Measurements from ENCODE around the gene FITM2. TPM values are rescaled to one million over a fixed set of nuclear protein-coding genes. Genes with fewer than 3 reads are reported as not detected.
"Not testable (repeated sequence)": the region's sequence is repeated elsewhere in the genome, so short reads cannot be mapped to it uniquely, and the experiment has no call there.

The FITM2 gene
- total and polyA plus RNA-seq, 9 donors: 6.2 to 7.1 (median 6.7) TPM

- Histone ChIP-seq H3K27me3 (ENCODE audit: control insufficient read depth, insufficient read depth, low read length) (peaks cover 10% of the 10 kb centered on the region), H3K27ac (ENCODE audit: low read length) (no peak overlapping the region), H3K9me3 (replicated peaks; ENCODE audit: control insufficient read depth, low read depth, low read length) (no peaks in the 10 kb centered on the region), H3K36me3 (ENCODE audit: control insufficient read depth, insufficient read depth, low read length) (no peaks in the 10 kb centered on the region), H3K4me1 (ENCODE audit: control insufficient read depth, insufficient read depth, low read length) (no peaks in the 10 kb centered on the region), H3K4me3 (ENCODE audit: low read length) (no peak overlapping the region)
- DNase-seq: no peak
- WGBS (ENCODE audit: insufficient coverage): 100% methylated on average over 1 of the region's 2 CpGs
These were observed 24.7 kb upstream of the FITM2 start for GRCh38 chr20:44335675-44336074.

- 55% methylated on average over 3 of the region's 4 CpGs for WGBS (ENCODE audit: insufficient coverage)
- no peak overlapping the region for H3K27ac ChIP-seq (ENCODE audit: low read length)
These were observed 23.7 kb upstream of the FITM2 start for GRCh38 chr20:44334709-44335108.

DNA sequence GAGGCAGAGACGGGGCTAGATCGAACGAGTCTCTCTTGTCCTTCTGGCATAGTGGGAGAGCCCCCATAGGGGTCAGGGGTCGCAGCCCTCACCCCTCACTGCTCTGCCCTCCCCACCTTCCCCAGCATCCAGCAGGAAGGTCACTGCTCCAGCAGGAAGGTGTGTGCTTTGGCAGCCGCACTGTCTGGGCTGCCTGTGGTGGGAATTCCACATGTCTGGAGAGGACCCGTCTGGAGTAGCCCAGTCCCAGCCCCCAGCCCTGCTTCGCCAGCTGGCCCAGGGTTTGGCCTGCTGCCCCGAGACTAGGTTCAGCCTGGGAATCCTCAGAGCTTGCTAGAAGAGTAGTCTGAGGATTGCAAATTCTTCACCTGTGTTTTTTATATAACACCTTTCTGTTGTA, 23.3 kb upstream of the FITM2 start:
- Histone ChIP-seq H3K9me3 (replicated peaks; ENCODE audit: control insufficient read depth, low read depth, low read length) (no peaks in the 10 kb centered on the region), H3K36me3 (ENCODE audit: control insufficient read depth, insufficient read depth, low read length) (no peaks in the 10 kb centered on the region), H3K27ac (ENCODE audit: low read length) (no peak overlapping the region), H3K27me3 (ENCODE audit: control insufficient read depth, insufficient read depth, low read length) (peaks cover 10% of the 10 kb centered on the region), H3K4me1 (ENCODE audit: control insufficient read depth, insufficient read depth, low read length) (no peaks in the 10 kb centered on the region), H3K4me3 (ENCODE audit: low read length) (no peak overlapping the region)
- WGBS (ENCODE audit: insufficient coverage): 15% methylated on average over 5 of the region's 8 CpGs
- no peak for DNase-seq

More at GRCh38 chr20:44334709-44335108, 23.7 kb upstream of the FITM2 start:
- H3K4me1 ChIP-seq (ENCODE audit: control insufficient read depth, insufficient read depth, low read length): no peaks in the 10 kb centered on the region
- no peaks in the 10 kb centered on the region for H3K9me3 ChIP-seq (replicated peaks; ENCODE audit: control insufficient read depth, low read depth, low read length)
- H3K27me3 ChIP-seq (ENCODE audit: control insufficient read depth, insufficient read depth, low read length): peaks cover 10% of the 10 kb centered on the region
- H3K4me3 ChIP-seq (ENCODE audit: low read length): no peak overlapping the region
- H3K36me3 ChIP-seq (ENCODE audit: control insufficient read depth, insufficient read depth, low read length): no peaks in the 10 kb centered on the region
- no peak for DNase-seq

DNA sequence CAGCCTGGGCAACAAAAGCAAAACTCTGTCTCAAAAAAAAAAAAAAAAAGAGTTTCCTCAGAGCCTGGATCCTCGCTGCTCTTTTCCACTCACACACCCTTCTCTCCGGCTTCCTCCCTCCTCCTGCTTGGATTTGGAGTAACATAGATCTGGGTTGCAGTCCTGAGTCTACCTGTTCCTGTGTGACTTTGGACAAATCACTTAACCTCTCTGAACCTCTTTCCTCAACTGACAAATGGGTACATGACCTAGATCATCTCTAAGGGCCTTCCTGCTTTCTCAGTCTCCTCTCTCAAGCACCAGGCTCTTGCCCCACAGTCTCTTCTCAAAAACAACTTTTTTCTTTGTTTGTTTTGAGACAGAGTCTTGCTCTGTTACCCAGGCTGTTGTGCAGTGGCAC, 20.2 kb upstream of the FITM2 start:
- no peaks in the 10 kb centered on the region for H3K36me3 ChIP-seq (ENCODE audit: control insufficient read depth, insufficient read depth, low read length)
- peaks cover 5% of the 10 kb centered on the region for H3K27me3 ChIP-seq (ENCODE audit: control insufficient read depth, insufficient read depth, low read length)
- H3K27ac ChIP-seq (ENCODE audit: low read length): no peak overlapping the region
- no peak overlapping the region for H3K4me3 ChIP-seq (ENCODE audit: low read length)
- DNase-seq: no peak
- WGBS (ENCODE audit: insufficient coverage): no CpG with 5 or more reads among the region's 2 CpGs
- no peaks in the 10 kb centered on the region for H3K9me3 ChIP-seq (replicated peaks; ENCODE audit: control insufficient read depth, low read depth, low read length)
- H3K4me1 ChIP-seq (ENCODE audit: control insufficient read depth, insufficient read depth, low read length): peaks cover 8% of the 10 kb centered on the region

DNA sequence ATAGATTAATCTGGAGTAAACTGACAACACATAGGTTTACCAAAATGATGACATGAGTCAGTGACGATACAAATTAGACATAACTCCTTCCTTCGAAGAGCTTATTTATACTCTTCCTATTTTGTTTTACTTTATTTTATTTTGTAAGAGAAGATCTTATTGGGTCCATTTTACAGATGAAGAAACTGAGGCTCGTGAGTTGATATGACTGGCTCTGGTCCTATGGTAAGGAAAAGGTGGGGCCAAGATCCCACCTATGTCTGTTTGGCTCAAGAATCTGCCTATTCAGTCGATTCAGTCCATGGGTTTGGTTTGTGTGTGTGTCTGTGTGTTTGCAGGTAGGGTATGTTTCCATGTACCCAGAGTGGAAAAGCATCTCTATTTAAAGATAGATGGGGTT, 17.4 kb upstream of the FITM2 start:
- Histone ChIP-seq H3K27me3 (ENCODE audit: control insufficient read depth, insufficient read depth, low read length) (no peaks in the 10 kb centered on the region), H3K27ac (ENCODE audit: low read length) (no peak overlapping the region), H3K36me3 (ENCODE audit: control insufficient read depth, insufficient read depth, low read length) (no peaks in the 10 kb centered on the region), H3K4me3 (ENCODE audit: low read length) (no peak overlapping the region), H3K9me3 (replicated peaks; ENCODE audit: control insufficient read depth, low read depth, low read length) (no peaks in the 10 kb centered on the region), H3K4me1 (ENCODE audit: control insufficient read depth, insufficient read depth, low read length) (peaks cover 8% of the 10 kb centered on the region)
- 100% methylated on average over 1 of the region's 4 CpGs for WGBS (ENCODE audit: insufficient coverage)
- no peak for DNase-seq

DNA sequence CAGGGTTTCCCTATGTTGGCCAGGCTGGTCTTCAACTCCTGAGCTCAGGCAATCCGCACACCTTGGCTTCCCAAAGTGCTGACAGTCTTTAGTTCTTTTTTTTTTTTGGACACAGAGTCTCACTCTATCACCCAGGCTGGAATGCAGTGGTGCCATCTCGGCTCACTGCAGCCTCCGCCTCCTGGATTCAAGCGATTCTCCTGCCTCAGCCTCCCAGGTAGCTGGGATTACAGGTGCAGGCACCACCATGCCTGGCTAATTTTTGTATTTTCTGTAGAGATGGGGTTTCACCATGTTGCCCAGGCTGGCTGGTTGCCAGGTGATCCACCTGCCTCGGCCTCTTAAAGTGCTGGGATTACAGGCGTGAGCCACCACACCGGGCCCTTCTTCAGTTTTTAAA, 16.7 kb upstream of the FITM2 start:
- H3K36me3 ChIP-seq (ENCODE audit: control insufficient read depth, insufficient read depth, low read length); H3K27me3 ChIP-seq (ENCODE audit: control insufficient read depth, insufficient read depth, low read length); H3K27ac ChIP-seq (ENCODE audit: low read length); DNase-seq; H3K4me1 ChIP-seq (ENCODE audit: control insufficient read depth, insufficient read depth, low read length); H3K9me3 ChIP-seq (replicated peaks; ENCODE audit: control insufficient read depth, low read depth, low read length); H3K4me3 ChIP-seq (ENCODE audit: low read length): not testable (repeated sequence)
- WGBS (ENCODE audit: insufficient coverage): 83% methylated on average over 7 of the region's 7 CpGs

DNA sequence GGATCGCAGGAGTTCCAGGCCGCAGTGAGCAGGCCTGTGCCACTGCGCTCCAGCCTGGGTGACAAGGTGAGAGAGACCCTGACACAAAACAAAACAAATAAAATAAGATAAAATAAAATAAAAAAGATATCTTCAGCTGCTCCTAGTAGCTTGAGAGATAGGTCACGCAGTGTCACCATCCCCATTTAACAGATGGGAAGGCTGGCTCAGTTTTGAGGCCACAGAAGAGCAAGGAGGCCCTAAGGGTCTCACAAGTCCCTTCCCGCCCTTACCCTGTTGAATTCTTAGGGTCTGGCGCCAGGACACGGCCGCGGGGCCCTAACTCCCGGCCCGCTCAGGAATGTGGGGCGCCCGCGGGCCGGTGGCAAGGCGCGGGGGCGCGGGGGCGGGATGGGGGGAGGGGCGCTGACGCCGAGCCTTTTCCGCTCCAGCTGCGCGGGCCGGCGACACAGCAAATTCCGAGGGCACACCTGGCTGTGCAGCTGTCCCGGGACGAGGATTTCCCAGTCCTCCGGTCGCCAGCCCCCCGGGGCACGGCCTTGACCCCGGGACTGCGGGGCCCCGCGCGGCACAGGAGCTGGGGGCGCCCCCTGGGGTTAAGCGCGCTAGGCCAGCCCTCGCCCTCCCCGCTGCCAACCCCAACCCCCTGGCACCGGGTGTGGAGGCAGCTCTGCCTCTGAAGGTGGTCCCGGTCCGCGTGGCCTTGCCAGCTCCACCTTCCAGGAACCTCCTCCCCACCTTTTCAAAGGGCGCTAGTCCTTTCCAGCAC, 15.6 kb upstream of the FITM2 start:
- H3K27me3 ChIP-seq (ENCODE audit: control insufficient read depth, insufficient read depth, low read length): no peaks in the 10 kb centered on the region
- H3K9me3 ChIP-seq (replicated peaks; ENCODE audit: control insufficient read depth, low read depth, low read length): no peaks in the 10 kb centered on the region
- H3K4me3 ChIP-seq (ENCODE audit: low read length): no peak overlapping the region
- DNase-seq: no peak
- H3K27ac ChIP-seq (ENCODE audit: low read length): no peak overlapping the region
- 2% methylated on average over 36 of the region's 50 CpGs for WGBS (ENCODE audit: insufficient coverage)
- peaks cover 8% of the 10 kb centered on the region for H3K4me1 ChIP-seq (ENCODE audit: control insufficient read depth, insufficient read depth, low read length)
- no peaks in the 10 kb centered on the region for H3K36me3 ChIP-seq (ENCODE audit: control insufficient read depth, insufficient read depth, low read length)

DNA sequence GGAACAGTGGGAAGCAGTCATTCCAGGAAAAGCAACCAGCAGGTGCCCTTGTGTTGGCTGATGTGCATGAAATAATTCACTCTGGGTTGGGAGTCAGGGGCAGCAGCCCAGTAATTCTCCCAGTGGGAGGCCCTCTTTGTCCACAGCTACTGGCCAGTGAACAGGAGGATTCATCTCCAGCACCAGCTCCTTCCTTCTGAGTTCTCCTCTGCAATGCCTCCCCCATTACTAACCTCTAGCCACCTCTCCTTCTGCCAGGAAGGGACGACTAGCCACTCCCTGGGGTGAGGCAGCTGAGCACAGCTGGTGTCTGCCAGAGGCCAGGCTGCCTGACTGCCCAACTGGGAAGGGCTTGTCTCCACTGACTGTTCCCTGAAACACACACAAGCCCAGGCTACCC, 13.3 kb upstream of the FITM2 start:
- no peak for DNase-seq
- no peak overlapping the region for H3K4me3 ChIP-seq (ENCODE audit: low read length)
- no peaks in the 10 kb centered on the region for H3K36me3 ChIP-seq (ENCODE audit: control insufficient read depth, insufficient read depth, low read length)
- no peak overlapping the region for H3K27ac ChIP-seq (ENCODE audit: low read length)
- no peaks in the 10 kb centered on the region for H3K9me3 ChIP-seq (replicated peaks; ENCODE audit: control insufficient read depth, low read depth, low read length)
- WGBS (ENCODE audit: insufficient coverage): 29% methylated on average over 1 of the region's 1 CpG
- peaks cover 8% of the 10 kb centered on the region for H3K4me1 ChIP-seq (ENCODE audit: control insufficient read depth, insufficient read depth, low read length)
- no peaks in the 10 kb centered on the region for H3K27me3 ChIP-seq (ENCODE audit: control insufficient read depth, insufficient read depth, low read length)

- Histone ChIP-seq H3K9me3 (replicated peaks; ENCODE audit: control insufficient read depth, low read depth, low read length) (no peaks in the 10 kb centered on the region), H3K27me3 (ENCODE audit: control insufficient read depth, insufficient read depth, low read length) (no peaks in the 10 kb centered on the region), H3K4me3 (ENCODE audit: low read length) (no peak overlapping the region), H3K4me1 (ENCODE audit: control insufficient read depth, insufficient read depth, low read length) (no peaks in the 10 kb centered on the region), H3K36me3 (ENCODE audit: control insufficient read depth, insufficient read depth, low read length) (no peaks in the 10 kb centered on the region), H3K27ac (ENCODE audit: low read length) (no peak overlapping the region)
- no CpG with 5 or more reads among the region's 2 CpGs for WGBS (ENCODE audit: insufficient coverage)
- no peak for DNase-seq
These were observed 8.9 kb upstream of the FITM2 start for GRCh38 chr20:44319839-44320422.

- Histone ChIP-seq H3K9me3 (replicated peaks; ENCODE audit: control insufficient read depth, low read depth, low read length) (no peaks in the 10 kb centered on the region), H3K27ac (ENCODE audit: low read length) (no peak overlapping the region), H3K4me1 (ENCODE audit: control insufficient read depth, insufficient read depth, low read length) (peaks cover 8% of the 10 kb centered on the region), H3K4me3 (ENCODE audit: low read length) (no peak overlapping the region), H3K27me3 (ENCODE audit: control insufficient read depth, insufficient read depth, low read length) (no peaks in the 10 kb centered on the region), H3K36me3 (ENCODE audit: control insufficient read depth, insufficient read depth, low read length) (no peaks in the 10 kb centered on the region)
- no peak for DNase-seq
These were observed 3.9 kb upstream of the FITM2 start for GRCh38 chr20:44314870-44315269.
